Body of pancreas (tissue), 4 donors: ENCODE measurements around the gene FRAS1. TPM values are rescaled to one million over a fixed set of nuclear protein-coding genes. Genes with fewer than 3 reads are reported as not detected.
"Not testable (repeated sequence)": the region's sequence is repeated elsewhere in the genome, so short reads cannot be mapped to it uniquely, and the experiment has no call there.

ENCODE experiments used
- ATAC-seq: fragments of 150-250 bp; one replicate; pipeline ENCODE4 v1.9.1; 2016
- DNase-seq, 4 donors: peaks; one replicate each; pipeline ENCODE4 v3.0.0-alpha.2; 2019
- H3K27ac ChIP-seq, 4 donors: fragments of 200-600 bp; sonication (generic); 1 replicate in 3 of 4; 2 replicates in 1 of 4; pipeline versions ENCODE4 v1.5.1 to v1.6.1; 2016 to 2019; ENCODE audit warnings: mild to moderate bottlenecking in 1 of 4, mixed read lengths in 1 of 4, moderate library complexity in 1 of 4
- H3K27me3 ChIP-seq, 2 donors: fragments of 200-600 bp; sonication (generic); one replicate each; pipeline ENCODE4 v1.6.0; 2016; ENCODE audit warnings: mild to moderate bottlenecking in 1 of 2
- H3K36me3 ChIP-seq, 2 donors: fragments of 200-600 bp; sonication (generic); replicated peaks in 1 of 2; 2 replicates each; pipeline ENCODE4 v1.5.1; 2016; ENCODE audit warnings: low read depth in 2 of 2; ENCODE audit not compliant: insufficient read depth in 1 of 2
- H3K4me1 ChIP-seq: fragments of 200-600 bp; sonication (generic); one replicate; pipeline ENCODE4 v1.6.0; 2016
- H3K4me3 ChIP-seq, 2 donors: fragments of 200-600 bp; sonication (generic); 1 replicate in 1 of 2; 2 replicates in 1 of 2; pipeline ENCODE4 v1.5.1; 2016 to 2019
- H3K9me3 ChIP-seq, 3 donors: fragments of 200-600 bp; sonication (generic); 1 replicate in 2 of 3; 2 replicates in 1 of 3; pipeline ENCODE4 v1.5.1; 2016
- CTCF ChIP-seq, 7 experiments: fragments of 450-650 bp in 4 of 7; fragments of 200-600 bp in 3 of 7; sonication (generic) in 3 of 7; IDR thresholded peaks; one replicate each; pipeline ENCODE4 v1.5.1; 2016 to 2019; ENCODE audit warnings: antibody characterized with exemption in 7 of 7
- POLR2A ChIP-seq, 3 donors: fragments of 450-650 bp; IDR thresholded peaks; one replicate each; pipeline ENCODE4 v1.6.1; 2016; ENCODE audit warnings: antibody characterized with exemption in 3 of 3, mild to moderate bottlenecking in 2 of 3
- WGBS, 2 donors: methylation state at CpG; one replicate each; pipeline ENCODE4 v1.1.5; 2017; 5-methylcytosine and 5-hydroxymethylcytosine counted together
- intact Hi-C: fragments of 100-400 bp; cut with DNase I; formaldehyde crosslinking; loops from one replicate; pipeline ENCODE4 v1.15.1; 2023
- total RNA-seq, 2 donors: library from RNA; depleted of rRNA; stranded (reverse); fragments of >200 nt; gene quantifications; one replicate each; pipeline ENCODE4 v1.1.0, GENCODE V29; 2016

Gene FRAS1
- total RNA-seq, 2 donors from 2014 or later = 22.6 to 24.4 TPM

GRCh38 chr4:78325271-78326157 lies 268.4 kb downstream of the FRAS1 start:
- H3K4me1 ChIP-seq = no peaks in the 10 kb centered on the region
- H3K27me3 ChIP-seq = no peaks in the 10 kb centered on the region
- DNase-seq (no peak), ATAC-seq (no peak)
- no peak overlapping the region for H3K4me3 ChIP-seq
- TF ChIP-seq POLR2A (IDR thresholded peaks at IDR 0.05) (no peak), CTCF (IDR thresholded peaks at IDR 0.05) (no peak)
- no peak overlapping the region for H3K27ac ChIP-seq
- WGBS, 2 donors = 64 to 71% methylated on average over 9 of the region's 9 CpGs
- intact Hi-C loops = no loop called here
- H3K36me3 ChIP-seq = no peaks in the 10 kb centered on the region
- H3K9me3 ChIP-seq = no peaks in the 10 kb centered on the region

GRCh38 chr4:78328591-78328990 lies 271.5 kb downstream of the FRAS1 start:
- H3K4me3 ChIP-seq, H3K4me1 ChIP-seq, H3K36me3 ChIP-seq, ATAC-seq, intact Hi-C loops, H3K27me3 ChIP-seq, DNase-seq, H3K27ac ChIP-seq, H3K9me3 ChIP-seq: not testable (repeated sequence)
- 73 to 75% methylated on average over 2 of the region's 2 CpGs for WGBS, 2 donors

- H3K4me3 ChIP-seq = no peak overlapping the region
- TF ChIP-seq CTCF (IDR thresholded peaks at IDR 0.05) (no peak), POLR2A (IDR thresholded peaks at IDR 0.05) (no peak)
These were observed 274.1 kb downstream of the FRAS1 start for GRCh38 chr4:78331186-78331585.

GRCh38 chr4:78331965-78332364 lies 274.8 kb downstream of the FRAS1 start:
- ATAC-seq = no peak
- 66 to 69% methylated on average over 5 of the region's 5 CpGs for WGBS, 2 donors
- no peak for DNase-seq
- TF ChIP-seq CTCF (IDR thresholded peaks at IDR 0.05) (no peak), POLR2A (IDR thresholded peaks at IDR 0.05) (no peak)
- H3K4me3 ChIP-seq = no peak overlapping the region
- no peaks in the 10 kb centered on the region for H3K27me3 ChIP-seq
- intact Hi-C loops = no loop called here
- H3K4me1 ChIP-seq = no peaks in the 10 kb centered on the region
- H3K36me3 ChIP-seq = no peaks in the 10 kb centered on the region
- H3K27ac ChIP-seq = no peak overlapping the region
- H3K9me3 ChIP-seq = no peaks in the 10 kb centered on the region

More at GRCh38 chr4:78331186-78331585, 274.1 kb downstream of the FRAS1 start:
- no peaks in the 10 kb centered on the region for H3K36me3 ChIP-seq
- H3K4me1 ChIP-seq = no peaks in the 10 kb centered on the region
- WGBS, 2 donors = 69 to 76% methylated on average over 2 of the region's 2 CpGs
- DNase-seq = no peak
- no peaks in the 10 kb centered on the region for H3K27me3 ChIP-seq
- H3K27ac ChIP-seq = no peak overlapping the region
- intact Hi-C loops = no loop called here
- ATAC-seq = no peak
- H3K9me3 ChIP-seq = no peaks in the 10 kb centered on the region

GRCh38 chr4:78332976-78333375 lies 275.9 kb downstream of the FRAS1 start:
- TF ChIP-seq CTCF (IDR thresholded peaks at IDR 0.05) = no peak
- TF ChIP-seq POLR2A (IDR thresholded peaks at IDR 0.05) = no peak
- intact Hi-C loops = no loop called here
- DNase-seq (no peak), ATAC-seq (no peak)
- Histone ChIP-seq H3K4me1 (no peaks in the 10 kb centered on the region), H3K9me3 (no peaks in the 10 kb centered on the region), H3K4me3 (no peak overlapping the region), H3K27ac (no peak overlapping the region), H3K36me3 (no peaks in the 10 kb centered on the region), H3K27me3 (no peaks in the 10 kb centered on the region)
- 58 to 68% methylated on average over 1 of the region's 1 CpG for WGBS, 2 donors
